GM12878 (cell line): Measurements from ENCODE around the gene EEFSEC. TPM values are rescaled to one million over a fixed set of nuclear protein-coding genes. Genes with fewer than 3 reads are reported as not detected.

Experiments used
- ATAC-seq: fragments of 200-7000 bp; cut with Tn5 transposase; 3 replicates; pipeline ENCODE4 v1.9.1; 2020; ENCODE audit warnings: mild to moderate bottlenecking, moderate library complexity
- BruUV-seq: library from RNA; stranded (reverse); fragments of 400-500 nt; replicated peaks from 2 replicates; lab custom pipeline; 2021; lab: Mats Ljungman, UMichigan
- CTCF ChIA-PET: fragments of 300-600 bp; sonication (Branson Sonifier 250); formaldehyde crosslinking; extraction: SDS; loops from one replicate; lab custom pipeline; 2021; ENCODE audit warnings: inconsistent platforms; lab: Yijun Ruan, JAX
- POLR2A ChIA-PET: fragments of 350-600 bp; formaldehyde crosslinking; extraction: SDS; loops from one replicate; lab custom pipeline; 2021; ENCODE audit warnings: inconsistent platforms; lab: Charles Lee
- RAD21 ChIA-PET: fragments of 300-600 bp; sonication (Branson Sonifier 250); formaldehyde crosslinking; loops from one replicate; lab custom pipeline; 2023; ENCODE audit warnings: antibody characterized with exemption; ENCODE audit not compliant: unreplicated experiment; lab: Charles Lee
- SMC1A ChIA-PET: fragments of 300-600 bp; sonication (Branson Sonifier 250); formaldehyde crosslinking; loops from one replicate; lab custom pipeline; 2023; ENCODE audit not compliant: unreplicated experiment, uncharacterized antibody; lab: Charles Lee
- DNase-seq: peaks from one replicate; pipeline ENCODE4 v3.0.0-alpha.2; 2011; ENCODE audit warnings: low read depth, low spot score
- FAIRE-seq: peaks from 3 replicates; lab custom pipeline; 2011; peaks lifted over from hg19 to GRCh38; lab: Jason Lieb, UNC
- H2AFZ ChIP-seq: 2 replicates; pipeline ENCODE4 v1.6.0; 2011; ENCODE audit warnings: low read depth, low read length, control low read depth; ENCODE audit not compliant: control insufficient read depth
- H3K27ac ChIP-seq: 2 replicates; pipeline ENCODE4 v1.5.1; 2011; ENCODE audit warnings: control low read depth; ENCODE audit not compliant: control insufficient read depth, insufficient read depth
- H3K27me3 ChIP-seq, 2 experiments: replicated peaks in 1 of 2; 2 replicates each; pipeline versions ENCODE4 v1.6.0 to v1.6.1; 2011; ENCODE audit warnings: low read length in 1 of 2; ENCODE audit not compliant: control insufficient read depth in 2 of 2, insufficient read depth in 2 of 2
- H3K36me3 ChIP-seq, 2 experiments: 2 replicates each; pipeline ENCODE4 v1.5.1; 2011; ENCODE audit warnings: low read length in 1 of 2; ENCODE audit not compliant: control insufficient read depth in 2 of 2, insufficient read depth in 2 of 2
- H3K4me1 ChIP-seq: 2 replicates; pipeline ENCODE4 v1.6.1; 2011; ENCODE audit warnings: mild to moderate bottlenecking, low read length, moderate library complexity, mixed read lengths; ENCODE audit not compliant: control insufficient read depth, insufficient read depth
- H3K4me2 ChIP-seq: 2 replicates; pipeline ENCODE4 v1.6.0; 2011; ENCODE audit warnings: control low read depth; ENCODE audit not compliant: control insufficient read depth, insufficient read depth
- H3K4me3 ChIP-seq: fragments of 200-600 bp; sonication (generic); 2 replicates; pipeline ENCODE4 v1.5.1; 2016
- H3K79me2 ChIP-seq: 2 replicates; pipeline ENCODE4 v1.6.0; 2011; ENCODE audit warnings: low read length; ENCODE audit not compliant: control insufficient read depth, insufficient read depth
- H3K9ac ChIP-seq: 2 replicates; pipeline ENCODE4 v1.8.0; 2011; ENCODE audit warnings: low read length, control low read depth, mixed read lengths; ENCODE audit not compliant: control insufficient read depth, insufficient read depth
- H3K9me3 ChIP-seq: replicated peaks from 3 replicates; pipeline ENCODE4 v1.5.1; 2011; ENCODE audit warnings: mild to moderate bottlenecking, low read length; ENCODE audit not compliant: control insufficient read depth, insufficient read depth
- H4K20me1 ChIP-seq: 2 replicates; pipeline ENCODE4 v1.6.0; 2011; ENCODE audit not compliant: control insufficient read depth, insufficient read depth
- HCFC1 ChIP-seq: fragments of 150-350 bp; IDR thresholded peaks from 2 replicates; pipeline ENCODE4 v1.6.1; 2014; ENCODE audit warnings: low read length
- MYB ChIP-seq: fragments of 150-350 bp; IDR thresholded peaks from 2 replicates; pipeline ENCODE4 v1.6.1; 2014; ENCODE audit warnings: mild to moderate bottlenecking, low read depth, low read length, borderline replicate concordance
- PAX5 ChIP-seq: IDR thresholded peaks from 2 replicates; pipeline ENCODE4 v1.6.1; 2011; ENCODE audit warnings: low read depth, low read length, borderline replicate concordance
- PKNOX1 ChIP-seq: fragments of 450-650 bp; IDR thresholded peaks from 2 replicates; pipeline ENCODE4 v1.6.1; 2016; ENCODE audit warnings: mild to moderate bottlenecking
- RCOR1 ChIP-seq: conservative IDR thresholded peaks from 2 replicates; pipeline ENCODE4 v1.6.1; 2012; ENCODE audit warnings: low read depth, low read length, improper control_type of control experiment
- SREBF2 ChIP-seq: IDR thresholded peaks from 2 replicates; pipeline ENCODE4 v1.6.1; 2012; ENCODE audit warnings: mild to moderate bottlenecking, low read length
- SUPT20H ChIP-seq: IDR thresholded peaks from 2 replicates; pipeline ENCODE4 v1.6.1; 2011; ENCODE audit warnings: low read depth, mild to moderate bottlenecking, low read length, moderate library complexity, borderline replicate concordance; ENCODE audit not compliant: control insufficient read depth
- ZNF592 ChIP-seq: fragments of 450-650 bp; IDR thresholded peaks from 2 replicates; pipeline ENCODE4 v1.6.1; 2017; ENCODE audit warnings: mild to moderate bottlenecking, moderate library complexity
- WGBS: methylation state at CpG from one replicate; pipeline ENCODE4 v1.1.6; 2016; ENCODE audit warnings: low lambda C conversion rate; ENCODE audit not compliant: insufficient replicate concordance, insufficient coverage; ENCODE audit errors: missing lambda C conversion rate; 5-methylcytosine and 5-hydroxymethylcytosine counted together
- in situ Hi-C: fragments of 300-500 bp; cut with MboI; formaldehyde crosslinking; loops from 9 replicates; pipeline ENCODE4 v1.14.3; 2018; ENCODE audit warnings: mixed read lengths
- intact Hi-C: fragments of 100-400 bp; cut with micrococcal nuclease; formaldehyde crosslinking; loops from one replicate; pipeline ENCODE4 v1.14.2; 2022; ENCODE audit not compliant: unreplicated experiment
- polyA plus RNA-seq, 11 experiments: library from polyadenylated mRNA; depleted of rRNA in 4 of 11; unstranded in 6 of 11; stranded (reverse) in 5 of 11; fragments of >200 nt; fragmentation: Nextera tagmentation in 4 of 11; fragmentation: Illumina TruSeq in 1 of 11; extraction: Ambion mirVana in 4 of 11; extraction: Trizol in 1 of 11; gene quantifications; 1 replicate in 1 of 11; 2 replicates in 10 of 11; pipeline versions ENCODE4 v1.2.1 to v1.2.3, GENCODE V29; 2011 to 2016; ENCODE audit warnings: inconsistent platforms in 2 of 11, missing spikeins in 2 of 11, low read depth in 1 of 11
- total RNA-seq, 4 experiments: library from RNA; depleted of rRNA in 3 of 4; stranded (reverse); fragments of >200 nt in 3 of 4; fragmentation: Illumina TruSeq in 1 of 4; extraction: Trizol in 1 of 4; gene quantifications; 2 replicates each; pipeline versions ENCODE4 v1.2.1 to v1.2.3, GENCODE V29; 2013 to 2021
- TF ChIP-seq, protein P1 (sequence below): IDR thresholded peaks from 2 replicates; pipeline ENCODE4 v1.6.1; 2012; ENCODE audit warnings: low read length, inconsistent platforms

EEFSEC gene
- total and polyA plus RNA-seq, 10 of the 15 experiments (the other 5 are each of a cell fraction or from before 2014, with no cell fraction given), result 0.29 to 29.1 (median 16.1) TPM

DNA sequence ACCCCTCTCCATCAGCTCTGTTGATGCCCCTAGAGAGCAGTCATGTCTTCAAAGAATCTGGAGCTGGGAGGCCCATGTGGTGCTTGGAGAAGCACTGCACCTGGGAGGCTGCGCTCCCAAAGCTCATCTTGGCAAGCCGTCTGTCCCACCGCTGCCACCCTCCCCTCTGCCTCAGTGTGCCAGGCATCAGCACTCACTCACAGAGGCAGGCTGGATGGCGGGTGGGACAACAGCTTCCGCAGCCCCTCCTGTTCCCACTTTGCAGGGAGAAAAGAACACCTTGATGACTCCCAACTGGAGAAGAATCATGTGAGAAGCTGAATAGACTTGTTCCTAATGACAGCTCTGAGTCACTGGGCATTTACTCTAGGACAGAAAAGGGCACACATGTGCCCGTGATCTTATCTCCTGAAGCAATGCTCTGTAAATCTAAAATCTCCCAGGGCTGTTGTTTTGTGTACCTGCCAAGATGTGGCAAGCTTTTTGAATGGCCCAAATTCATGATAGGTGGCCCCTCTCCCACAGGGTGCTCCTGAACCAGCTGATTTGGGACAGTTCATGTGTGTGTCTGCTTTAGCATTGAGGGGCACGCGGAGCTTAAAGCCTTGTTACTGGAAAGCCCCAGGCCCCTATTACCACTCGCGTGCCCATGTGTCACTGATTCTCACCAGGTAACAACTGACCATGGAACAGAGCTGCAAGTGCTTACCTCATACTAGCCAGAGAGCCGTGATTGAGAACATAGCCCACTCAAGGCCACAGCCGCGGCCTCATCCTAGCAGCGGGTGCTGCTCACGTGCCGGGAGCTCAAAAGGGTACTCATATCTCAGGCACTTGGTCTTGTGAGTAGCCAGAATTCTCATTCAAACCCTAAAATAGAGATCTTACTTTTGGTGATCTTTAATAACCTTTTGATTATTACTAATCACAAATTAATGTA is 209.0 kb downstream of the EEFSEC start (continued):
- TF ChIP-seq ZNF592 (no peak), PAX5 (no peak), MYB (no peak)
- TF ChIP-seq, protein P1, sequence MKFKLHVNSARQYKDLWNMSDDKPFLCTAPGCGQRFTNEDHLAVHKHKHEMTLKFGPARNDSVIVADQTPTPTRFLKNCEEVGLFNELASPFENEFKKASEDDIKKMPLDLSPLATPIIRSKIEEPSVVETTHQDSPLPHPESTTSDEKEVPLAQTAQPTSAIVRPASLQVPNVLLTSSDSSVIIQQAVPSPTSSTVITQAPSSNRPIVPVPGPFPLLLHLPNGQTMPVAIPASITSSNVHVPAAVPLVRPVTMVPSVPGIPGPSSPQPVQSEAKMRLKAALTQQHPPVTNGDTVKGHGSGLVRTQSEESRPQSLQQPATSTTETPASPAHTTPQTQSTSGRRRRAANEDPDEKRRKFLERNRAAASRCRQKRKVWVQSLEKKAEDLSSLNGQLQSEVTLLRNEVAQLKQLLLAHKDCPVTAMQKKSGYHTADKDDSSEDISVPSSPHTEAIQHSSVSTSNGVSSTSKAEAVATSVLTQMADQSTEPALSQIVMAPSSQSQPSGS, result no peak
- TF ChIP-seq, all 136 proteins: peak for 0

- POLR2A ChIA-PET, result no interaction called here
- Histone ChIP-seq H3K36me3 (no peaks in the 10 kb centered on the region; a peak in 1 of 4 replicates), H3K79me2 (no peaks in the 10 kb centered on the region), H3K4me3 (no peak overlapping the region), H3K9ac (no peak overlapping the region), H3K27ac (no peak overlapping the region), H3K27me3 (no peaks in the 10 kb centered on the region), H3K4me2 (no peak overlapping the region), H4K20me1 (no peaks in the 10 kb centered on the region), H3K4me1 (no peaks in the 10 kb centered on the region), H3K9me3 (no peaks in the 10 kb centered on the region), H2AFZ (no peak overlapping the region)
- SMC1A ChIA-PET, result no interaction called here
- RAD21 ChIA-PET, result no interaction called here
- no peak for FAIRE-seq
- 82% methylated on average over 6 of the region's 6 CpGs for WGBS
- in situ Hi-C loops, result no loop called here
- ATAC-seq, result no peak
- CTCF ChIA-PET, result no interaction called here
- DNase-seq, result no peak
- intact Hi-C loops, result no loop called here
- BruUV-seq, result no TSS peak
- no peak for TF ChIP-seq SUPT20H
- TF ChIP-seq SREBF2, result no peak
- TF ChIP-seq HCFC1, result no peak
- TF ChIP-seq PKNOX1, result no peak
- no peak for TF ChIP-seq RCOR1
These were observed 211.0 kb downstream of the EEFSEC start for GRCh38 chr3:128364291-128364690.
